ENCODE data around the gene STKLD1.
"Not testable (repeated sequence)": the region's sequence is repeated elsewhere in the genome, so short reads cannot be mapped to it uniquely, and the experiment has no call there.

STKLD1 gene

DNA sequence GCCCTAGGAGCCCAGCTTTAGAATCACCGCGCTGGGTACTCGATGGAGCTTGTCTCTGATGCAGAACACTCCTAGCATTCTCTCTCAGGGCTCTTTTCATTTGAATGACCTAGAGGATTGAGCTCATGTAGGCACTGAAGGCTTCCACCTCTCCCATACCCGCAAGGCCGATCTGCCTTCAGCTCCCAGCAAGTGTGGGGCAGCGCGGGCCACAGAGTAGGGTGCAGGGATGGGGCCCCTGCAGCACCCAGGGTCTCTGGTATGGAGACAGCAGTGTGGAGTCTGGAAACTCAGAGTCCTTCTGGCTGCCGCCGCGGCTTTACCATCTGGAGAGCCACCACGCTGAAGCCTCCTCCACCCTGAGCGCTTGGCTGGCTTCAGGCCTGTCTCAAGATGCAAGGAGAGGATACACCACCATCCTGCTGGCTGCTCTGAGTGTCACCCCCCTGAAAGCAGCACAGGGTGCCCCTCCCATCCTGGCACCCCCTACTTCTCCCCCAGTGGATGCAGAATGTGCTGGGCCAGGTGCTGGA, 12.9 kb downstream of the STKLD1 start:
- DNase-seq, result no peak

GRCh38 chr9:133389562-133389961, 13.4 kb downstream of the STKLD1 start:
- no peak for DNase-seq

- no peak for DNase-seq
Observed at GRCh38 chr9:133390713-133391112, 14.5 kb downstream of the STKLD1 start.

DNA sequence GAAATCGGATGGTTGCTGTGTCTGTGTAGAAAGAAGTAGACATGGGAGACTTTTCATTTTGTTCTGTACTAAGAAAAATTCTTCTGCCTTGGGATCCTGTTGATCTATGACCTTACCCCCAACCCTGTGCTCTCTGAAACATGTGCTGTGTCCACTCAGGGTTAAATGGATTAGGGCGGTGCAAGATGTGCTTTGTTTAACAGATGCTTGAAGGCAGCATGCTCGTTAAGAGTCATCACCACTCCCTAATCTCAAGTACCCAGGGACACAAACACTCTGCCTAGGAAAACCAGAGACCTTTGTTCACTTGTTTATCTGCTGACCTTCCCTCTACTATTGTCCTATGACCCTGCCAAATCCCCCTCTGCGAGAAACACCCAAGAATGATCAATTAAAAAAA, 15.3 kb downstream of the STKLD1 start:
- DNase-seq, result not testable (repeated sequence)

- DNase-seq, result not testable (repeated sequence)
Observed at GRCh38 chr9:133392308-133392707, 16.1 kb downstream of the STKLD1 start.

DNA sequence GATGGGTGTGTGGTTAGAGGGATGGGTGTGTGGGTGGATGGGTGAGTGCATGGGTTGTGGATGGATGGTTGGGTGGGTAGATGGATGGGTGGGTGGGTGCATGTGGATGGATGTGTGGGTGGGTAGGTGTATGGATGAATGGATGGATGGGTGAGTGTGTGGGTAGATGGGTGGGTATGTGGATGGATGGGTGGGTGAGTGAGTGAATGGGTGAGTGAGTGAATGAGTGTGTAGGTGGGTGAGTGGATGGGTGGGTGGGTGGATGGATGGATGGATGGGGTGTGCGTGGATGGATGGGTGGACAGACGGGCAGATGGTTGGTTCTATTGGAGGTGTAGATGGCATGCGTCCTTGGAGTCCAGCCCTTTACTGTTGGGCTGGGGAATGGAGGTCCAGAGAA, 17.2 kb downstream of the STKLD1 start:
- no peak for DNase-seq

- DNase-seq, result no peak
Observed at GRCh38 chr9:133394687-133395271, 18.6 kb downstream of the STKLD1 start.

GRCh38 chr9:133396952-133397351, 20.8 kb downstream of the STKLD1 start:
- DNase-seq, result no peak

- DNase-seq, result no peak
Observed at GRCh38 chr9:133397370-133397769, 21.2 kb downstream of the STKLD1 start.

- DNase-seq, result no peak
Observed at GRCh38 chr9:133397895-133398294, 21.7 kb downstream of the STKLD1 start.

GRCh38 chr9:133400292-133400691, 24.1 kb downstream of the STKLD1 start:
- no peak for DNase-seq

GRCh38 chr9:133401588-133401987, 25.4 kb downstream of the STKLD1 start:
- DNase-seq, result no peak

DNA sequence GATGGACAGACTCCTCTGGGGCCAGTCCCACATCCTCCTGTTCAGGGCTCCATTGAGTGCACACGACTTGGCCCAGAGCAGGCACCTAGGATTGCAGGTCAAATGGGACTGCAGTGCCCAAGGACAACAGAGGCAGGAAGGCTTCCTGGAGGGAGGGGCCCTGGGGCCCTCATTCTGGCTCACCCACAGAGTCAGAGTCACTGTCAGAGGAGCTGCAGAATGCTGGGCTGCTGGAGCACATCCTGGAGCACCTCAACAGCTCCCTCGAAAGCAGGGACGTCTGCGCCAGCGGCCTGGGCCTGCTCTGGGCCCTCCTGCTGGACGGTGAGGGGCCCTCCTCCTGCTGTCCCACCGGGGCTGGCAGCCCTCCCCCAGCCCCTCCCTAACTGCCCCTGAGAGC, 26.5 kb downstream of the STKLD1 start:
- DNase-seq, result no peak

DNA sequence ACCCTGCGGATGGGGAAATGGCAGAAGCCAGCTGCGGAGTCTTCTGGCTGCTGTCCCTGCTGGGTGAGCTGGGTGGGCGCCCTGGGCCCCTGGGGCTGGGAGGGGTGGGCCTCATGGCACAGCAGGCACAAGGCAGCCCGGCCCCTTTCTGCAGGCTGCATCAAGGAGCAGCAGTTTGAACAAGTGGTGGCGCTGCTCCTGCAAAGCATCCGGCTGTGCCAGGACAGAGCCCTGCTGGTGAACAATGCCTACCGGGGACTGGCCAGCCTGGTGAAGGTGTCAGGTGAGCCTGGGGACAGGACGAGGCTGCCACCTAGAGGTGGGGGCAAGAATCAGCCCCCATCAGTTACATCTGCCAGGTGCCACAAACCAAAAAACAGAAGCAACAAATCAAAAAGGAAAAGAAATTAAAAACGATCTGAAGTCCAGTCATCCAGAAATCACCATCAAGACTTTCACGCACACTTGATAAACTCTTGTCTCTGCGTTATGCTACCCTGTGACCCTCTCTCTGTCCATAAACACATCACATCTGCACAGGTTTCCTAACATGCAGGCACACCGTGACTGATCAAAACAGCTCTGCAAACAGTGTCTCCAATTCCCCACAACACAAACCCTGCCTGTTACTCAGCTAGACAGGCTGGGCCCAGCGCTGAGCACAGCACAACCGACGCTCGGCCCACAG, 27.7 kb downstream of the STKLD1 start:
- peak; percentile 80 for DNase-seq

- DNase-seq, result no peak
Observed at GRCh38 chr9:133404454-133405002, 28.4 kb downstream of the STKLD1 start.

- no peak for DNase-seq
Observed at GRCh38 chr9:133405508-133406438, 29.6 kb downstream of the STKLD1 start.

- peak; percentile 90 for DNase-seq
Observed at GRCh38 chr9:133406480-133407307, 30.5 kb downstream of the STKLD1 start.

DNA sequence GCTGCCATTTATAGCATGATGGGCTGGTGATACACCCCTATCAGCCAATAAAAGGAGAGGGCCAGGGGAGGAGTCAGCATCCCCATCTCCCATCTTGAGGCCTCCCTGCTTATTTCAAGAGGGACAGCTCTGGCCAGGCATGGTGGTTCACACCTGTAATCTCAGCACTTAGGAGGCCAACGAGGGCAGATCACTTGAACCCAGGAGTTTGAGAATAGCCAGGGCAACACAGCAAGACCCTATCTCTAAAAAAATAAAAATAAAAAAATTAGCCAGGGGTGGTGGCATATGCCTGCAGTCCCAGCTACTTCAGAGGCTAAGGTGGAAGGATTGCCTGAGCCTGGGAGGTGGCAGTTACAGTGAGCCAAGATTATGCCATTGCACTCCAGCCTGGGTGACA, 31.9 kb downstream of the STKLD1 start:
- DNase-seq, result no peak

DNA sequence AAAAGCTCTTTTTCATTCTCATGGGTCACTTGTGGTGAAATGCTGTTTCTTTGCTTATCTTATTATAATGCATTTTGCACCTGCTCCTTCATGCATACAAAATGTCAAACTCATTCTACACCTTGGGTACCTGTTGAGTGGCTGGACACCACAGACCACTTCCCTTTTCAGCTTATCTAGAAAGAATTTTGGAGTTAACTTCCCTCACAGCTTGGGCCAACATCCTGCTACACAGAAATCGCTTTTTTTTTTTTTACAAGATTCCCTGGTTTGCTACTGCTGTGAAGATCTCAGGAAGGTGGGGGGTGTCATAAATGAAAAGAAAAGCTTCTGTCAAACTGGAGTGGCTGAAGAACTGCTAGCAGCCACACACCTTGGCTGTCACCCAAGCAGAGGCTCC, 39.0 kb downstream of the STKLD1 start:
- no peak for DNase-seq

DNA sequence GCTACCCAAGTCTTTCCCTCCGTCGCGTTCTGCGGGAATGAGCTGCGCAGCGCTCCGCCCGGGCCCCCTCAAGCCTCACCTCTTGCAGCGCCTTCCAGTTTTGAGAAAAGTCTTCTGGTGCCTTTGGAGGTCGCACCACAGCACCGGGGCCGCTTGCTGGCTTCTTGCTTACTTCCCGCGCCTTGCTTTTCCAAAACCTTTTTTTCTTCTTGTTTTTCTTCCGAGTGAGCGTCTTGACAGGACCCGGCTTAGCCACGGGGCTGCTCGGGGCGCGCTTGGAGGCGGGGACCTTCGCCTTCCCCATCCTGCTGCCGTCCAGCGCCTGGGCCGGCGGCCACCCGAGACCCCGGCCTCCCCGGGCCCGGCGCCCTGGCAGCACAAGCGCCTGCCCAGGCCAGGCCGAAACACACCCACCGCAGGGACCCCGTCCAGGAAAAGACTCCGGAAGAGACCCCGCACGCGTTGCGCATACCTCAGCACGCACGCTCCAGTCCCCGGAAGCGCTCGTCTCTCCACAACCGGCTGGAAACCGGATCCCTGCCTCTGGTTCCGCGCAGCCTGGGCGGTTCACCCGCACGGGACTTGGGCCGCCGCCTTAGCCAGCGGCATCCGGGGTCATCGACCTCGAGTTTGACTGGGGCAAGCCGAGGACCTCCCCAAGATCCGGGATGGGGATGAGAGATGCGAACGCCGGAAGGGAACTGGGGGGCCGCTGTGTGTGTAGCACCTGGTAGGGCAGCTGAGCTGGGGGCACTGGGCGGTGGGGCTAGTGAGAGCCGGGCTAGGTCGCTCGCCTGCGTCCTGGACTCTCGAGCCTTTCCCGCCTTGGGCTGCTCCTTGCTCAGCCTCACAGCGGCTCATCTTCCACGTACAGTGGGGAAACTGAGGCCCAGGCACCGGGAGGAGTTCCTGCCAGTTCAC, 41.6 kb downstream of the STKLD1 start, which contains the start of gene REXO4:
TSS of gene REXO4 (minus strand) at position 470 of the 921 bp plus-strand sequence. CDS start at position 304, 166 bp downstream.
- DNase-seq, result peak; percentile 96

GRCh38 chr9:133419005-133419404, 42.8 kb downstream of the STKLD1 start:
- no peak for DNase-seq
